GM12878 (cell line): Measurements from ENCODE around the gene HAO2. TPM values are rescaled to one million over a fixed set of nuclear protein-coding genes. Genes with fewer than 3 reads are reported as not detected.

Experiments
- ATAC-seq: fragments of 200-7000 bp; cut with Tn5 transposase; 3 replicates; pipeline ENCODE4 v1.9.1; 2020; ENCODE audit warnings: mild to moderate bottlenecking, moderate library complexity
- BruUV-seq: library from RNA; stranded (reverse); fragments of 400-500 nt; replicated peaks from 2 replicates; lab custom pipeline; 2021; lab: Mats Ljungman, UMichigan
- CTCF ChIA-PET: fragments of 300-600 bp; sonication (Branson Sonifier 250); formaldehyde crosslinking; extraction: SDS; loops from one replicate; lab custom pipeline; 2021; ENCODE audit warnings: inconsistent platforms; lab: Yijun Ruan, JAX
- POLR2A ChIA-PET: fragments of 350-600 bp; formaldehyde crosslinking; extraction: SDS; loops from one replicate; lab custom pipeline; 2021; ENCODE audit warnings: inconsistent platforms; lab: Charles Lee
- RAD21 ChIA-PET: fragments of 300-600 bp; sonication (Branson Sonifier 250); formaldehyde crosslinking; loops from one replicate; lab custom pipeline; 2023; ENCODE audit warnings: antibody characterized with exemption; ENCODE audit not compliant: unreplicated experiment; lab: Charles Lee
- SMC1A ChIA-PET: fragments of 300-600 bp; sonication (Branson Sonifier 250); formaldehyde crosslinking; loops from one replicate; lab custom pipeline; 2023; ENCODE audit not compliant: unreplicated experiment, uncharacterized antibody; lab: Charles Lee
- DNase-seq: peaks from one replicate; pipeline ENCODE4 v3.0.0-alpha.2; 2011; ENCODE audit warnings: low read depth, low spot score
- FAIRE-seq: peaks from 3 replicates; lab custom pipeline; 2011; peaks lifted over from hg19 to GRCh38; lab: Jason Lieb, UNC
- H2AFZ ChIP-seq: 2 replicates; pipeline ENCODE4 v1.6.0; 2011; ENCODE audit warnings: low read depth, low read length, control low read depth; ENCODE audit not compliant: control insufficient read depth
- H3K27ac ChIP-seq: 2 replicates; pipeline ENCODE4 v1.5.1; 2011; ENCODE audit warnings: control low read depth; ENCODE audit not compliant: control insufficient read depth, insufficient read depth
- H3K27me3 ChIP-seq, 2 experiments: replicated peaks in 1 of 2; 2 replicates each; pipeline versions ENCODE4 v1.6.0 to v1.6.1; 2011; ENCODE audit warnings: low read length in 1 of 2; ENCODE audit not compliant: control insufficient read depth in 2 of 2, insufficient read depth in 2 of 2
- H3K36me3 ChIP-seq, 2 experiments: 2 replicates each; pipeline ENCODE4 v1.5.1; 2011; ENCODE audit warnings: low read length in 1 of 2; ENCODE audit not compliant: control insufficient read depth in 2 of 2, insufficient read depth in 2 of 2
- H3K4me1 ChIP-seq: 2 replicates; pipeline ENCODE4 v1.6.1; 2011; ENCODE audit warnings: mild to moderate bottlenecking, low read length, moderate library complexity, mixed read lengths; ENCODE audit not compliant: control insufficient read depth, insufficient read depth
- H3K4me2 ChIP-seq: 2 replicates; pipeline ENCODE4 v1.6.0; 2011; ENCODE audit warnings: control low read depth; ENCODE audit not compliant: control insufficient read depth, insufficient read depth
- H3K4me3 ChIP-seq: fragments of 200-600 bp; sonication (generic); 2 replicates; pipeline ENCODE4 v1.5.1; 2016
- H3K79me2 ChIP-seq: 2 replicates; pipeline ENCODE4 v1.6.0; 2011; ENCODE audit warnings: low read length; ENCODE audit not compliant: control insufficient read depth, insufficient read depth
- H3K9ac ChIP-seq: 2 replicates; pipeline ENCODE4 v1.8.0; 2011; ENCODE audit warnings: low read length, control low read depth, mixed read lengths; ENCODE audit not compliant: control insufficient read depth, insufficient read depth
- H3K9me3 ChIP-seq: replicated peaks from 3 replicates; pipeline ENCODE4 v1.5.1; 2011; ENCODE audit warnings: mild to moderate bottlenecking, low read length; ENCODE audit not compliant: control insufficient read depth, insufficient read depth
- H4K20me1 ChIP-seq: 2 replicates; pipeline ENCODE4 v1.6.0; 2011; ENCODE audit not compliant: control insufficient read depth, insufficient read depth
- CBX3 ChIP-seq: fragments of 200-600 bp; sonication (generic); IDR thresholded peaks from 2 replicates; pipeline ENCODE4 v1.6.1; 2016; ENCODE audit warnings: low read depth, borderline replicate concordance
- CREM ChIP-seq: IDR thresholded peaks from 2 replicates; pipeline ENCODE4 v1.6.1; 2014; ENCODE audit warnings: antibody characterized with exemption, low read depth
- DPF2 ChIP-seq: fragments of 450-650 bp; IDR thresholded peaks from 2 replicates; pipeline ENCODE4 v1.6.1; 2017; ENCODE audit warnings: mild to moderate bottlenecking
- HDGF ChIP-seq: fragments of 450-650 bp; IDR thresholded peaks from 2 replicates; pipeline ENCODE4 v1.6.1; 2016; ENCODE audit warnings: antibody characterized with exemption
- IKZF1 ChIP-seq: fragments of 450-650 bp; conservative IDR thresholded peaks from 2 replicates; pipeline ENCODE4 v1.6.1; 2017; ENCODE audit warnings: antibody characterized with exemption, mild to moderate bottlenecking
- POLR2AphosphoS2 ChIP-seq: IDR thresholded peaks from 2 replicates; pipeline ENCODE4 v1.6.1; 2011; ENCODE audit warnings: low read depth, mild to moderate bottlenecking, low read length, improper control_type of control experiment, moderate library complexity
- SMC3 ChIP-seq: IDR thresholded peaks from 2 replicates; pipeline ENCODE4 v1.6.1; 2011; ENCODE audit warnings: low read length, improper control_type of control experiment, borderline replicate concordance
- SUZ12 ChIP-seq: fragments of 200-600 bp; sonication (generic); IDR thresholded peaks from one replicate; pipeline ENCODE4 v1.6.1; 2018; ENCODE audit warnings: antibody characterized with exemption, mild to moderate bottlenecking; ENCODE audit not compliant: unreplicated experiment
- ZBTB33 ChIP-seq: fragments of 450-650 bp; IDR thresholded peaks from 2 replicates; pipeline ENCODE4 v1.6.1; 2017; ENCODE audit warnings: mild to moderate bottlenecking
- ZBTB40 ChIP-seq: fragments of 450-650 bp; IDR thresholded peaks from 2 replicates; pipeline ENCODE4 v1.6.1; 2016; ENCODE audit warnings: mild to moderate bottlenecking, moderate library complexity, borderline replicate concordance
- ZNF217 ChIP-seq: fragments of 450-650 bp; IDR thresholded peaks from 2 replicates; pipeline ENCODE4 v1.6.1; 2017; ENCODE audit warnings: antibody characterized with exemption, mild to moderate bottlenecking
- ZNF622 ChIP-seq: fragments of 450-650 bp; IDR thresholded peaks from 2 replicates; pipeline ENCODE4 v1.6.1; 2017; ENCODE audit warnings: mild to moderate bottlenecking, inconsistent platforms
- WGBS: methylation state at CpG from one replicate; pipeline ENCODE4 v1.1.6; 2016; ENCODE audit warnings: low lambda C conversion rate; ENCODE audit not compliant: insufficient replicate concordance, insufficient coverage; ENCODE audit errors: missing lambda C conversion rate; 5-methylcytosine and 5-hydroxymethylcytosine counted together
- in situ Hi-C: fragments of 300-500 bp; cut with MboI; formaldehyde crosslinking; loops from 9 replicates; pipeline ENCODE4 v1.14.3; 2018; ENCODE audit warnings: mixed read lengths
- intact Hi-C: fragments of 100-400 bp; cut with micrococcal nuclease; formaldehyde crosslinking; loops from one replicate; pipeline ENCODE4 v1.14.2; 2022; ENCODE audit not compliant: unreplicated experiment
- polyA plus RNA-seq, 11 experiments: library from polyadenylated mRNA; depleted of rRNA in 4 of 11; unstranded in 6 of 11; stranded (reverse) in 5 of 11; fragments of >200 nt; fragmentation: Nextera tagmentation in 4 of 11; fragmentation: Illumina TruSeq in 1 of 11; extraction: Ambion mirVana in 4 of 11; extraction: Trizol in 1 of 11; gene quantifications; 1 replicate in 1 of 11; 2 replicates in 10 of 11; pipeline versions ENCODE4 v1.2.1 to v1.2.3, GENCODE V29; 2011 to 2016; ENCODE audit warnings: inconsistent platforms in 2 of 11, missing spikeins in 2 of 11, low read depth in 1 of 11
- total RNA-seq, 4 experiments: library from RNA; depleted of rRNA in 3 of 4; stranded (reverse); fragments of >200 nt in 3 of 4; fragmentation: Illumina TruSeq in 1 of 4; extraction: Trizol in 1 of 4; gene quantifications; 2 replicates each; pipeline versions ENCODE4 v1.2.1 to v1.2.3, GENCODE V29; 2013 to 2021
- TF ChIP-seq, protein P1 (sequence below): fragments of 450-650 bp; IDR thresholded peaks from 2 replicates; pipeline ENCODE4 v1.6.1; 2017; ENCODE audit warnings: antibody characterized with exemption, mild to moderate bottlenecking, moderate library complexity

The HAO2 gene
- total and polyA plus RNA-seq, 10 of the 15 experiments (the other 5 are each of a cell fraction or from before 2014, with no cell fraction given), result not detected

DNA sequence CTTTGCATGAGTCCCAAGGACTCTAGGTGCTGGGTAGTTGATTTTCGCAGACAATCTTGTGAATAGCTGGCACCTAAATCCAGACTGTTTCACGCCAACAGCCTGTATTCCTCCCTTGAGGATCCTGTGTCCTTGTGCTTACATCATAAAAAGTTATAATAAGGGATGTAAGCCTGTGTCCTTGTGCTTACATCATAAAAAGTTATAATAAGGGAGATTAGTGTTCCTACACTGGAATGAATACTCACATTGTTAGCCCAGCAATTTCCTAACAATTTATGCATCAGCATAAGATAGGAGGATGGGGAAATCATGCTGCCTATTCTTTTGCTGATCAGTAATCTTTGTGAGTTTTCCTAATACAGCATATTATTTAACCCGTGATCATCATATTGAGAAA lies 42.4 kb downstream of the HAO2 start:
- Histone ChIP-seq H3K4me3 (no peak overlapping the region), H3K27ac (no peak overlapping the region)
- SMC1A ChIA-PET, result no interaction called here
- in situ Hi-C loops, result no loop called here
- POLR2A ChIA-PET, result no interaction called here
- CTCF ChIA-PET, result no interaction called here
- TF ChIP-seq ZNF622 (no peak), IKZF1 (no peak), POLR2AphosphoS2 (no peak), HDGF (no peak), DPF2 (no peak), CREM (no peak), ZNF217 (no peak), CBX3 (no peak), SUZ12 (no peak), ZBTB40 (no peak), SMC3 (no peak), ZBTB33 (no peak)
- TF ChIP-seq, protein P1, sequence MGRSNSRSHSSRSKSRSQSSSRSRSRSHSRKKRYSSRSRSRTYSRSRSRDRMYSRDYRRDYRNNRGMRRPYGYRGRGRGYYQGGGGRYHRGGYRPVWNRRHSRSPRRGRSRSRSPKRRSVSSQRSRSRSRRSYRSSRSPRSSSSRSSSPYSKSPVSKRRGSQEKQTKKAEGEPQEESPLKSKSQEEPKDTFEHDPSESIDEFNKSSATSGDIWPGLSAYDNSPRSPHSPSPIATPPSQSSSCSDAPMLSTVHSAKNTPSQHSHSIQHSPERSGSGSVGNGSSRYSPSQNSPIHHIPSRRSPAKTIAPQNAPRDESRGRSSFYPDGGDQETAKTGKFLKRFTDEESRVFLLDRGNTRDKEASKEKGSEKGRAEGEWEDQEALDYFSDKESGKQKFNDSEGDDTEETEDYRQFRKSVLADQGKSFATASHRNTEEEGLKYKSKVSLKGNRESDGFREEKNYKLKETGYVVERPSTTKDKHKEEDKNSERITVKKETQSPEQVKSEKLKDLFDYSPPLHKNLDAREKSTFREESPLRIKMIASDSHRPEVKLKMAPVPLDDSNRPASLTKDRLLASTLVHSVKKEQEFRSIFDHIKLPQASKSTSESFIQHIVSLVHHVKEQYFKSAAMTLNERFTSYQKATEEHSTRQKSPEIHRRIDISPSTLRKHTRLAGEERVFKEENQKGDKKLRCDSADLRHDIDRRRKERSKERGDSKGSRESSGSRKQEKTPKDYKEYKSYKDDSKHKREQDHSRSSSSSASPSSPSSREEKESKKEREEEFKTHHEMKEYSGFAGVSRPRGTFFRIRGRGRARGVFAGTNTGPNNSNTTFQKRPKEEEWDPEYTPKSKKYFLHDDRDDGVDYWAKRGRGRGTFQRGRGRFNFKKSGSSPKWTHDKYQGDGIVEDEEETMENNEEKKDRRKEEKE, result no peak
- TF ChIP-seq, all 136 proteins: peak for 0
- H3K9ac ChIP-seq, result no peak overlapping the region
- DNase-seq, result no peak
- RAD21 ChIA-PET, result no interaction called here
- 0 out of 4 replicates have a peak, but pooled peaks cover 0 to 2% of the 10 kb centered on the region in 2 experiments for H3K27me3 ChIP-seq
- no peak overlapping the region for H2AFZ ChIP-seq
- no peaks in the 10 kb centered on the region for H3K4me1 ChIP-seq
- no peaks in the 10 kb centered on the region for H3K9me3 ChIP-seq
- intact Hi-C loops, result no loop called here
- FAIRE-seq, result peak; percentile 38
- no peak overlapping the region for H3K4me2 ChIP-seq
- H3K36me3 ChIP-seq, result no peaks in the 10 kb centered on the region
- no TSS peak for BruUV-seq
- H3K79me2 ChIP-seq, result no peaks in the 10 kb centered on the region
- no peak for ATAC-seq
- WGBS, result 3% methylated on average over 3 of the region's 3 CpGs
- no peaks in the 10 kb centered on the region for H4K20me1 ChIP-seq
